NT2/D1 (cell line): ENCODE results near the gene SATB2.

ENCODE experiments used
- YY1 ChIP-seq: IDR thresholded peaks from 2 replicates; pipeline ENCODE4 v1.6.1; 2011; ENCODE audit not compliant: insufficient read length, insufficient read depth
- ZNF274 ChIP-seq: IDR thresholded peaks from 2 replicates; pipeline ENCODE4 v1.6.1; 2011; ENCODE audit warnings: mild to moderate bottlenecking, low read depth, low read length

- TF ChIP-seq YY1 (no peak), ZNF274 (no peak)
Observed at GRCh38 chr2:199310771-199311585, 146.8 kb downstream of the SATB2 start.
